HG02870 (cell line): ENCODE measurements around the gene STYX.

Experiments used
- ATAC-seq: cut with Tn5 transposase; IDR thresholded peaks from one replicate; pipeline ENCODE4 v1.9.1; 2021; ENCODE audit warnings: mild to moderate bottlenecking, moderate library complexity; ENCODE audit not compliant: unreplicated experiment

Gene STYX

DNA sequence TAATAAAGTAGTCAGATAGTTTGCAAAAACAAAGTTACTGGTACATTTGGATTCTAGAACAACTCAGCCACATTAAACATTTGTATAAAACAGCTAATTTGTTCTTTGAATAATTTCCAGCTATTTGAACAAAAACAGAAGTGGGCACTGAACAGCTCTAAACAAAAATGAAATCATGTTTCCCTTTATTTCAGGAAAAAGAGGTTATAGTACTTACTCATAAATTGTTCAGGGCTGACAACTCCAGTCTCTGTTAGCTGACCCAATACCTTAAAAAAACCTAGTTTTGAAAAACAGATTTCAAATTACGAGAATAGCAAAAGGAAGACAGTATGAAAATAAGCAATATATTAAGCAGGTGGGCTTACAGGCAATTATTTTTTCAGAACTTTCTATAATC is 53.2 kb downstream of the STYX start:
- no peak for ATAC-seq

GRCh38 chr14:52786887-52787286 is 56.9 kb downstream of the STYX start:
- ATAC-seq: no peak

DNA sequence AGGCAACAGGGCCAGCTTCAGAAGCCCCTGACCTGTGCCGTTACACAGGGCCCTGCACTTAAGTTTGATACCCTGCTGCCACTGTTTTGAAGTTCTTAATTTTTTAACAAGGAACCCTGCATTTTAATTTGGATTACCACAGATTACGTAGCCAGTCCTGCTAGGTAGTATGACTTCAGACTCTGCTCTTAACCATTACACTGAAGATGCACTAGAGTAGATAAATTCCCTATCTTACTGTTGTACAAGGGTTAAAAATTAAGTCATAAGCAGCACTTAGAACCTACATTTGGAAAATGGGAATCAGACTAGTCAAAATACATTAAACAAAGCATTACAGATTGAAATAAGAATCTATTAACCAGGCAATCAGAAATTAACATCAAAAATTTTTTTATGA is 59.2 kb downstream of the STYX start:
- no peak for ATAC-seq

DNA sequence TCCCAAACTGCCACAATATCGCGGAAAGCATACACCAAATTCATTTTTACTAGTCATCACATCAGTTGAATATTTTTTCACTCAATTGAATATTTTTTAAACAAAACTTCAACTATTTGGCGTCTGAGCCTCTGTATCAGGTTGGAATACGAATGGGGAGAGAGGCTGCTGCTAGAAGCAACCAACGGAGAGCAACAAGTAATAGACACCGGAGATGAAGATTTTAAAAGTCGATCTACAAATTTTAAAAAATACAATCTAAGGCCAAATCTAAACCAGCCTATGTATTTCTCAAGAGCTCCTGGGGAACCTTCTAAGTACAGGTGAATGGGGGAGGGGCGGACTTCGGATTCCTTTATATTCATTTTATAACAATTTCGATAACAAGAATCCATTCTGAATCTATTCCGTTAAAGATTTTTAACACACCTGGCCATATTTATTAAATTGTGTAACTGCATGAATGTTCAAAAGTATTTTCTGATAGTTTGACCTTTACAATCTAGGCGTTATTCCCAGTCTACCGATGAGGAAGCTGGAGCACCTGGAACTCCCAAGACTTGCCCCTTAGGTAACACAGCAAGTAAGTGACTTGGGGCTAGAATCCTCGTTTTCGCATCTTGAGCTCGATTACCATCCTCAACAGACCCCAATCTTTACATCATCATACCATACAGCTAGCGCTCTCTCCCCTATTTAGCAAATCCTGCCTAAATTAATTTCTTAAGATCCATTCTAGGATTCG is 60.2 kb downstream of the STYX start:
- ATAC-seq: no peak

DNA sequence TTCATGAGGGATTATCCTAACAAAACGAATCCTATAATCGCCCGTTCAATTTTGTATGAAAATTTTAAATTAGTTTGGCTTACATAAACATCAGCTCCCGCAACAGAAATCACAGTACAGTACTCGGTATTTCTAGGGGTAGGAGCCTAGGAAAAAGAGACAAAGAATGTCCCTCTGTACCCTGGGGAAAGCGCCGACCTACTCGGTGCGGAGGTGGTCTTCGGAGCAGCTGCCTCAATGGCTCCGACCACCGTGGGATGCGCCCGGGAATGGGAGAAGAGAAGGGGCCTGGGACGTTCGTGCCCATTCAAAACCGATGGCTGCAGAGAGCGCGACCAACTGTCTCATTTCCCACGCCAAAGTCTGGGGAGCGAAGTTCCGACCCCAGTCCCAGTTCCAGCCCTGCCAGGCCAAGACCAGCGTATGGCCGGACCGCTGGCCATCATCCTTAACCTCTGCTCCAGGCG is 60.8 kb downstream of the STYX start:
- no peak for ATAC-seq

DNA sequence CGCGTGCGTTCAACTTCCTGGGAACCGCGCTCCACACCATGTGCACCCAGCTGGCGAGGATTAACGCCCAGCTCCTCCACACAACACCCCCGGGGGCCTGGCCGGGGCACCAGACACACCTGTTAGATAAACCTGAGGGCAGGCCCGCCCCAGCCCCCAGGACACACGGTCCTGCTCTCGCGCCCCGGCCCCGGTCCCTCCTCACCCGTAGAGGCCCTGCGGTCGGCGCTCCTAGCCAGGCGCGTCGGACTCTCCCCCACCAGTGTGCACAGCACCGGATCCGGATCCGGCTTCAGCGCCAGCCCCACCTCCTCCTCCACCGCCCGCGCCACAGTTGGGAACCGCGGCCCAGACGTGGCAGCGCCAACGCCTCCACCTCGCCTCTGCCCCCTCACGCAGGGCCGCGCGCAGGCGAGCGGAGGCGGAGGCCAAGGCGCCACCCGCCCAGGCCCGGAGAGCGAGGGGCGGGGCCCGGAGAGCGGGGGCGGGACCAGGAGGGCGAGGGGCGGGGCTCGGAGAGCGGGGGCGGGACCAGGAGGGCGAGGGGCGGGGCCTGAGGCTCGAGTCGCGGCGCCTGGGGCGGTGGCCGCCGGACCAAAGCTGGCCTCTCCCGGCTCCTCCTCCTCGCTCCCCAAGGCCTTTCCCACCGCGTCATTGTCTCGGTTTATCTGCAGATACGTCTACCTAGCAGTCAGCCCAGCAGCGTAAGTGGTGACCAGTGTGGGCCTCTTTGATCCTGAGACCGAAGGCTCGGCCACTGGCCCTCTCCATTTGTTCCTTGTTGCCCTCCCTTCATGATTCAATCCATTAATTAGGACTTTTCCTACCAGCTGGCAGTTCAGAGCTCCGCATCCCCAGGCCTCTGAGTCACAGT is 61.5 kb downstream of the STYX start, which contains the start of gene GNPNAT1:
Gene GNPNAT1, minus strand, starts transcription at position 385 of the 874 bp plus-strand sequence. CDS start 6,957 bp downstream, outside the sequence.
- ATAC-seq: peak; percentile 87

GRCh38 chr14:52792097-52792415 is 62.1 kb downstream of the STYX start:
- ATAC-seq: no peak

GRCh38 chr14:52793061-52793460 is 63.1 kb downstream of the STYX start:
- ATAC-seq: no peak

DNA sequence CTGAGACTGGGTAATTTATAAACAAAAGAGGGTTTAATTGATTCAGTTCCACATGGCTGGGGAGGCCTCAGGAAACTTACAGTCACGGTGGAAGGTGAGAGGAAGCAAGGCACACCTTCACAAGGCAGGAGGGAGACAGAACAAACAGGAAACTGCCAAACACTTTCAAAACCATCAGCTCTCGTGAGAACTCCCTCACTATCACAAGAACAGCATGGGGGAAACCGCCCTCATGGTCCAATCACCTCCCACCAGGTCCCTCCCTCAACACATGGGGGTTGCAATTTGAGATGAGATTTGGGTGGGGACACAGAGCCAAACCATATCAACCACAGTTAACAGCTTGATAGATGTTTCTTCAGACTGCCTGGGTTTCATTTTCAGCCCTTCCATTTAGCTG is 67.7 kb downstream of the STYX start:
- ATAC-seq: no peak

GRCh38 chr14:52798826-52799225 is 68.9 kb downstream of the STYX start:
- ATAC-seq: no peak

- ATAC-seq: no peak
These were observed 71.2 kb downstream of the STYX start for GRCh38 chr14:52801014-52801712.

DNA sequence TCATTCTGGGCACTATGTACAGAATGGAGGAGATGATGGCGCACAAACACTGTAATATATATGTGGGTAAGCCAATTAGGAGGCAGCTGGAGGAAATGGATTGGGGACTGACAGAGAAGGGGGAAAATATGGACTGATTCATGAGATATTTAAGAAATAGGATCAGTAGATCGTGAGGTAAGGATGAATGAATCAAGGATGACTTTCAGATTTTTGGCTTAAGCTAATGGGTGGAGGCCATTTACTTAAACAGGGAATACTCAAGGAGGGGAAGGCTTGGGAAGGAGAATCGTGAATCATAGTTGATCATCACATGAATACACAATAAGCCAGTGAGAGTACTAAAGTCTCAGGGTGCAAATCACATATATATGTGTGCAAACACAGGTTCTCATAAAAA is 72.6 kb downstream of the STYX start:
- no peak for ATAC-seq

DNA sequence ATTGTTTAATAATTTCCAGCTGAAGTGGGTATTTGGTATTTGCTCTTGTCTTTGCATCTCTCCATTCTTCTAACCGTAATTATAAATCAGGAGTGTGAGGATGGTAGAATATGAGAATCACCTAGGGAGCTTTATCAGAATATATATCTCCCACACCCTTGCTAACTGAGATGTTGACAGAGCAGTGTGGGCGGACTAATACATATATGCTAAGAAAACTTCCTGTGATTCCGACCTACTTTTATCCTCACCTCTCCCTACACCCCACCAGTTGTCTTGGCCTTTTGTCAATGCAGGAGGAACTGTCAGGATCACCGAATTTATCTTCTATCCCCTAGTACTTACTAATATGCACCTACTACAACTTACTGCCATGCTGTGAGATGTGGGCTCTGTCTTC is 76.1 kb downstream of the STYX start:
- no peak for ATAC-seq

GRCh38 chr14:52808101-52808500 is 78.1 kb downstream of the STYX start:
- ATAC-seq: no peak

DNA sequence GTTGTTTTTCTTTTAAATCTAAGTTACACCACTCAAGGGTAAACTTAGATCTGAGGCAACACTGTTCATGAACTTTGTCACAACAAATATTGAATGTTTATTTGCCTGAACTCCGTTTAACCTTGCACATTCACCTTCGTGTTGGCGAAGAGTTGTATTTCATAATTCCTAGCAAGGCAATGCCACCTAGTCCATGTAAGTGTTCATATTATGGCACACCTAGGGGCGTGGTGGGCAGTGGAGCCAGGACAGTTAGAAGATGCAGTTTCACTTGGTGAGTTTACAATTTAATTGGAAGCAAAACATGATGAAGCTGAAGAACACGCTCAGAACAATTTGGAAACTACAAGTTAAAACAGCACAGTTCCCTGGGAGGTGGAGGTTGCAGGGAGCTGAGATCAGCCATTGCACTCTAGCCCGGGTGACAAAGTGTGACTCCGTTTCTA is 91.9 kb downstream of the STYX start:
- no peak for ATAC-seq

DNA sequence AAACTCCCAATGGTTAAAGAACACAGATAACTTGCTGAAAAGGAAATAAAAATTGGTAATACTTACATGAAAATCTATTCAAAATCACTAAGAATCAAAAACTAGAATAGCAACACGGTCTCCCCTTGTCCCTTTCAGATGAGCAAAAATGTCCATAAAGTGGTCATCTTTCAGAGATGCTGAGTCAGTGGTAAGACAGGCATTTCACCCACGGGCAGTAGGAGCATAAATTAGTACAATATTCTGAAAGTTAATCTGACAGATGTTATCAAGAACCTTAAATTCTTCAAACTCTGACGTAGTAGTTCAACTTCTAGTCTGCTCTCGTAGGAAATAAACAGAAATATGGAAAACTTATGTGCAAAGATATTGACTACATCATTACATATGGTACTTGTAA is 94.5 kb downstream of the STYX start:
- no peak for ATAC-seq
